Cortex of kidney (tissue), 1 donor: ENCODE data around the gene MEIS2.

Experiments used
- DNase-seq: peaks from one replicate; lab custom pipeline; 2025; lab: John Stamatoyannopoulos, UW

Gene MEIS2

DNA sequence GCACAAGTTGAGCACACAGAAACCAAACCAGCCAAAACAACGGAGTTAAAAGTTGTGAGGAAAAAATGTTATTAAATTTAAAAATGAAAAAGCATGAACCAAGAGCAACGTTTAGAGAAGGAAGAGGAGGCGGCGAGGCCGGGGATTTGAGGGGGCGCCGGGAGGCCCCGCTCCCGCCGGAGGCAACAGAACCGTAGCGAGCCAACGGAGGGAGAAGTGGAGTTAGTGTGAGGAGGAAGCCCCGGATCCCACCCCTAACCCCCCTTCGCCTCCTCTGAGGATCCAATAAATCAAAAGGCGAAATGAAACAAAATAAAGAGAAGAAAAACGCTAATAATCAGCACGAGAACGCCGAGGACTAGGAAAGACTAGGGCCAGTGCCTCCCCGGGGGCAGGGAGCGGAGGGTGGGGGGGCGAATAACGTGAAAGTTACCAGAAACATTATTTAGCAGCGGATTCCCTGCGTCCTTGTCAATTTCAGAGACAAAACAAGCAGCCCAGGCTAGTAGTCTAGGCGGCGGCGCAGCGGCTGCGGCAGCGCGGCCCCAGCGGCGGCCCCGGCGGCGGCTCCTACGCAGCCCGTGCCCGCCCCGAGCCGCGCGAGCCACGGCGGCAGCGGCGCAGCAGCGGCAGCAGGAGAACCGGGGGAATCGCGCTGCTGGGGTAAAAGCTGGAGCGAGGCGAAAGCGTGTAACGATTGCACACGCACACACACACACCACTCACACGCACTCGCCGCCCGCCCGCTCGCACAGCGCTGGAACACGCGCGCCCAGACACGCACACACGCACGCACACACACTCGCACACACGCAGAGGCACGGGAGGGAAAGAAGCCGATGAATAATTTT lies 1.7 kb downstream of the MEIS2 start:
- no peak for DNase-seq

DNA sequence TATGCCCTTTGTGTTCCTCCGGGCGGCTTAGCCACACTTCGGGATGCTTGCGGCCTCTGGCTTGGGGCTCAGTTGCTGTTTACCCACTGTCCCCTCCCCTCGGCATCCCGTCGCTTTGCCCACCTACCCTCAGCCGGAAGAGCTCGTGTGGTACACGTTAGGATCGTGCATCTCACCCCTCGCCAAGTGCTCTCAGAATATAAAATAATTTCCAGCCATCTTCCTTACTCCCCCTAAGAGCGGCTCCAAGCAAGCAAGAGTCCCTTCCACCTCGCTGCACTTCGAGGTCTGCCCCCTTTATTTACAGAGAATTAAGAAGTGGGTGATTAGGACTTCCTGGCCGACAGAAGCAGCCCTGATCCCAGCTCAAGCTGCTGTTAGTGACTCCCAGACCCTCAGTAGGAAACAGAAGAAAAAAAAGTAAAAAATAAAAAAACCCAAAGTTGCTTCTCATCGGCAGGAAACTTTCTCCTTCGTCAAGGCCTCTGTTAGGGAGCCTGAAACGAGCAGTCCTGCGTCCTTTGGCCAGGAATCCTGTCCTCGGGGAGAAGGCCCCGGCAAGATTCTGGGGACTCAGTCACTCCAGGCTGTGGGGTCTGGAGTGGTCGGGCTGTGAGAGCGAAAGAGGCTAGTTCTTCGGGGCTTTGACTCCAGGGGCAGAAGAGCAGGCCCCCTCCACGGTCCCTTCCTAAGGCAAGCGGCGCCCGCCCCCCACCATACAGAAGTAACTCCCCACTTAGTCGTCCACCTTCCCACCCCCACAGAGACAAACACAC lies 3.0 kb downstream of the MEIS2 start:
- no peak for DNase-seq

DNA sequence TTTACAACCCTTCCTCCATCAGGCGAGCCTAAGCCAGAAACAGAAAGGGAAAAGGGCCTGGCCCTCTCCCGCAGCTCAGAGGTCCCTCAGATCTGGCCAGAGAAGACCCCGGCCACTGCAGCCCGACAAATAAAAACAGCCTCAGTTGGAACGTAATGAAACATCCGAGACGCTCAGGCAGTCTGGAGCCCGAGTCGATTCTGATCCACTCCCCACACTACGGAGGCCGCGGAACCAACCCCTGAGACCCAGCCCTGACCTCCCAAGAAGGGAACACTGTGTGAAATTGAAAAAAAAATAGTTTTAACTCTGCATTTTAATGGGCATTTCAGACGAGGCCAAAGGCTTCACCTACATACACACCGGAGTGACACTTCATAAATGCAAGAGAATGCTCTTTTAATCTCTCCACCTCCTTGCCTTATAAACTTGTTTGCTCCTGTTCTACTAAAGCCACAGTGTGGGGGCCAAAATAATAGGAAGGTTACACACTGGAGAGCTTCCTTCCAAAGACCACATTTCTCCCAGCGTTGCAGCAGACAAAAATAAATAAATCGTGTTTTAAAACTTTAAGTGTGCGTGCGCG lies 3.7 kb downstream of the MEIS2 start:
- DNase-seq: no peak

DNA sequence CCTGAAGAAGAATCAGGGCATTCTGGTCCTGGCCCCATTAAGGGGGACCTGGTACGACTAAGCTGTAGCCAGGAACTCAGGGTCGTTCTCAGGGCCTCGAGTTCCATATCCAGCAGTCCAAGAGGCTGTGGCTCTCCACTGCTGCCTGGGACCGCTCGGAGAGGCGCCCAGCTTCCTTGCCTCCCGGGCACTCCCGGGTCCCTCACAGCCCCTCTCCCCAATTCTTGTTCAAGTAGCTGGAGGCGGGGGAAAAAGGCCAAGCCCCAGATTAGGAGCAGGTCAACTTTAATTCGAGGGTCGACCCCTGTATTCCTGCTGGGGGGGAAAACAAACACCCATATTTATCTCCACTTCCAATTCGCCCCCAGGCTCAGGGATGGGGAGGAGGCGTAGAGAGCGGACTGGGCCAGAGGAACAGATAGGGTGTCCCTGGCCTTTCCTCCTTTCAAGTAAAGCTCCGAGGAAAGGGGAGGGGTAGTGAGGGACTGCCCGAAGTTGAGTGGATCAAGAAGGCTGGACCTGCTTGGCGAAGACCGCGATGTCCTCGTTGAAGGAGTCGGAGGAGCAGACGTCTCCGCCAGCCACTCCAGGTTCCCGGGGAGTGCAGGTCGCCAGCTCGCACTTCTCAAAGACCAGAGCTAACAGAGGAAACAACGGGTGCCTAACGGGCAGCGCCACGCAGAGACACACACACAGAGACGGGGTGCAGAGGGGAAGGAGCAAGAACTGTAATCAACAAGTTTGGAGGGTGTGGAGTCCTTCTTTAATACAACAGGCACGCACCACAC lies 4.4 kb downstream of the MEIS2 start:
- DNase-seq: no peak

DNA sequence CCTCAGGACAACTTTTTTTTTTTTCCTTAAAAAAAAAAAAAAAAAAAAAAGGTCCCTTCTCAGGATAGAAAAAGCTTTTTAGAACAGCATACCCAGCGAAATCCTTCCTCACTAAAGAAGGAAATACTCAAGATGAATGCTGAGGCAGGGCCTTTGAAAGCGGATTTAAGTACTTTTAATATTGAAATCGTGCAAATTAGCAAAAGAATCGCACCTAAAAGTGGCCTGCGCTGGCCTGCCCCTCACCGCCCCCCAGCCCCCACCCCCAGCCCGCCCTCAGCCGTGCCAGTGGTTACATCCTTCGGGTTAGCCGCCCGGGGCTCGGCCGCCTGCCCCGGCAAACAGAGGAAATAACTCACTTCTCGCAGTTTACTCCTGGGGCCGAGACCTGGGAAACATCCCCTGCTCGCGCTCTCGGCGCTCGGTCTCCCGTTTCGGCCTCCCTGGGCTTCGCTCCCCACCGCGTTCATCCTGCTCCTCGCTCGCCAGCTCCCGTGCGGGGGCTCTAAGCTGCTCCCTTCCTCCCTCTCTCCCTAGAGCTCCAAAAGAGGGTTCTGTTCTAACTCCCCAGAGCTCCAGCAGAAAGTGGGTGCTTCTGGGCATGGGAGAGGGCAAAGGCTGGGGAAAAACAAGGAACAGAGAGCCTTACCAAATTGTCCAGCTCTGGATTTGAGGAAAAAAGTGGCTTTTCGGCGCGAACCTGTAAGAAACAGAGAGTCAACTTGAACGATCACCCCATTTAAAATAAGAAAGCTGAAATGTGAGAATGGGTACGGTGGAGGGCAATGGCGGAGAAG lies 5.2 kb downstream of the MEIS2 start:
- DNase-seq: no peak

DNA sequence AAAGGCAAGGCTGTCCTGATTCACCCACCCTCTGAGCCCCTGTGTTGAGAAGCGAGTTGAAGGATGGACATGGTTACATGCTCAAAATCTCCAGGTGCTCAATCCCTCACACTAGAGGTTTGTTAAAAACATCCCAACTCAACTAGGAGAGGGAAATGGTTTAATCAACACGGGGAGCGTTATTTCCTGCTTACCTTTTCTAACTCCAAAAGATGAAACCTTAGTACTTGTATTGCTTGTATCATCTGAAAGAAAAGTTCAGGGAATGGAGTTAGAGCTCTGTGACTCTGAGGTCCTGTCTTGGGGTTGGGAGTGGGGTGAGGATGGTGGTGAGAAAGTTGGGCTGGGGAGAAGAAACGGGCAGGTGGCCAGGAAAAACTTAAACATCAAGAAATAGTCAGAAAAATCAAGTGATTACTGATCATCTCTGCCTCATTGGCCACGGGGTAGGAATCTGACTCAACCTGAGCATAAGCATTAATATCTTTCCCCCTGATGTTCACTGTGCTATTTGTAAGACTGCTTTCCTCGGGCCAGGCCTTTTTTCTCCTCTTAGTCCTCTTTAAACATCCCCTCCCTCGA lies 5.9 kb downstream of the MEIS2 start:
- no peak for DNase-seq

DNA sequence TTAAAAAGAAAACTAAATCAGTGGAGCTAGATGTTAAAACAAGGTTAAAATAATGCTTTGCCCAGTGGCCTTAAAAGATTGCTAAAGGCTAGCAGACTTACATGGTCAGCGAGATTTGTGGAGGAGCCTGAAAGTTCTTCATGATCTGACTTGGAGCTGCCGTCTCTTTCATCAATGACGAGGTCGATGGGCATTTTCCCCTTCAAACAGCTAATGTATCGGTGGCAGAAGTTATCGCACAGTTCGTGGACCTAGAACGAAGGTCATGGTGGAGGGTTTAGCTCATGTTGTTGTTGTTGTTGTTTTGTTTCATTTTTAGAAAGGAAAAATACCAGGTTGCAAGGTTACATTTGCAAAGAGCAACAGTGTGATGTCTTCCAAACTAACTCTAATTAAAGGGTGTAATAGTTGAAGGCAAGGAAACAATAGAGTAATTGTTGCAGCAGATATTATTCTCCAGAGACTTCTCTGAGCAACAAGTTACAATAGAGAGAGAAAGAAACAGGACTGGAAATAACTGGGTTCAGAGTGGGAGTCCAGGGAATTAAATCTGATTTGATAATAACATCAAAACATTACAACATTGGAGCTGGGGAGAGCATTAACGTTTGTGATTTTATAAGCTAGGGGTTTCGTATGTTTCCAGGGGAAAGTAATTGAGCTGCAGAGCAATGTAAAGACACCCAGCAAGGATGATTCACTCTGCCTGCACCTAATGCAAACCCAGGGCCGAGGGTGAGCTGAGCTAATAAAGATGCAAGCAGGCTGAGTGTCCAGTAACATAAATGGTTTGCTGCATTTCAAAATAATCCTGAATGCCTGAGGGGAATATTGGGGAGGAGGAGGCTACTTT lies 6.6 kb downstream of the MEIS2 start:
- DNase-seq: no peak

DNA sequence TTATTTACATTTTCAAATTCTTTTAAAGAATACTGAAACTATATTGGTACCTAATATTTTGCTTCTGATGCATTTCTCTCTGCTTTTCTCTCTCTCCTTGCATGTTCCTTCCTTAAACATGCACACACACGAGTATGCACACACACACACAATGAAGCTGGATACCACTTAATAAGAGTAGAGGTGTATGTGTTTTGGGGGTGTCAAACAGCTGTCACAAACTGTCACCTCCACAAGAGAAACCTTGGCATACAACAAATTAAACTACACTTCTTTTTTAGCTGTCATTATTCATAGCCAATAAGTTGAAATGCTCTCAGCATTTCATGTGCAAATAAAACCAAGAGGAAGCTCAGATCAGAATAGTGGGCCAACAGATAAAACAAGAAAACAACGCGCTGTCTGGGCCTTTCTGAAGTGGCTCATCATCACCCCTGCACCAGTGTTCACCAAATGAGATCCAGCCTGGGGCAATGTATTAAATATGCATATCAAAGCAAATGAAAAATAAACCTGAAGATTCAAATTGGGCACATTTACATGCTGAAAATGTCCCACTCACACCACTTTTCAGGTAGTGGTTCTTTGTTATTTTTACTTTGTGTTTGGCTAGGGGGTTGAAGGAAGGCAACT lies 9.7 kb downstream of the MEIS2 start:
- DNase-seq: no peak

DNA sequence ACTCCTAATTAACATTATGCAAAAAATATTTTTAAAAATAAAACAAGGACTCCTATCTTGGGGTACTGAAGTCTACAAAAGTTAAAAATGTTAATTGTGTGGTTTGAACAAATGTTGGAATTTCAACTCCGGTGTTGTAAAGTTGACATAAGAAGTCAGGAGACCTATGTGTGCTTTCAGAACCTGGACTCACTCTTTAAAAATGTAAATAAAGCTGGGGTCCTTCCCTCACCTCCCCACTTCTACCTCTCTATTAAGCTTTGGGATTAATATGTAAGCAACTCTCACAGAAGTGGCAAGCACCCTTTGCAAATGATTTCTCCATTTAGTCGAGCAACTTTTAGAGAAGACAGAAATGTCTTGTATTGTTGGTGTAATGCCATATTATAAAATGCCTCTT lies 11.9 kb downstream of the MEIS2 start:
- DNase-seq: no peak

DNA sequence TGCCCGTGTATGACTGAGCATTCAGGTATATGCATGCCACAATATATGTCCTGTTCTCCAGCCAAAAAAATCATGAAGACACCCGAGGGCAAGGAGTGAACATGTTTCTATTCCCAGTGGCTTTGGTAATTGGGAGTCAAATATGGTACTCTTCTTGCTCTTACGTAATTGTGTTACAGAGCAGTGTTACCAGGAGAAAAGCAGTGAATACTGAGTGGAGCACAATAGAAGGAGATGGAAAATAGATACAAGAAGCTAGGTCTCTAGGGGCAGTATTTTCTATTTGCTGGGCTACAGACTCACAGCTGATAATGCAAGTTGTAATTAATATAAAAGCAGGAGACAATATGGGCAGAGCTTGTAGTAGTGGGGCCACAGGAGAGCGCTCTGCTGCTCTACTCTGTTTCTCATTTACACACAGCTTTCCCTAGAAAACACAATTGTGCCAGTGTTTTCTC lies 13.2 kb downstream of the MEIS2 start:
- no peak for DNase-seq

DNA sequence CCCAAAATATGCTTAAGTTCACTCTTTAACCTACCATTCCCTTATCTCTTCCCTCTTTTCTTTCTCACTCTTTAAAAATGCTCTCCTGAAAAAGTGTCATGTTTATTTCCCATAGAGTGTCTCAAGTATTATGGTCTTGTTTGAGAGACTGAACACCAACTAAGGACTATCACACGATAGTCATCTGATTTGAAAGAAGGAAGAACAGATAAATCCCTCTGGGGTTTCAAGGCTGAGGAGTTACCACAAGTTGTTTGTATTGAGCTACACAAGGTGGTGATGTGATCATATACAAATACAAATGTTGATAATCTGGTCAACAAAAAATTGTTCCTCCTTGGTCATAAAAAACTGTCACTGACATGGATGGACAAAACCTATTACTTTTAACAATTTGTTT lies 13.8 kb downstream of the MEIS2 start:
- DNase-seq: no peak

DNA sequence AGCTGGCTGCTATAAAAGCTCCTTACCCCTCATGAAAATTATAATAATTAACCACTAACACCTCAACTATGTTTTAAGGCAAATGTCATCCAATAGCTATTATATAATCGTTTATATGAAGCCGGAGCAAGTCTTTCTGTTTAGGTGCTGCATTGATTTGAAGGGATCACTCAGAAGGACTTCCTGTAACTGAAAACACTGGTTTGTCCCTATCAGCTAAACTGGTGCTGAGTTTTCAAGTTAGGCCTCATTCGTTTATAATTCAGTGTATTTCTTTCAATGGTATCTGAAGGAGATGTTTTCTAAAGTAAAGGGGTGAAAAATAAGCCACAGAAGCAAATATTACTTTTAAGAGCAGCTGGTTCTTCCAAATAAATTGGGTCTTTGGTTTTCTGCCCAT lies 14.2 kb downstream of the MEIS2 start:
- no peak for DNase-seq

DNA sequence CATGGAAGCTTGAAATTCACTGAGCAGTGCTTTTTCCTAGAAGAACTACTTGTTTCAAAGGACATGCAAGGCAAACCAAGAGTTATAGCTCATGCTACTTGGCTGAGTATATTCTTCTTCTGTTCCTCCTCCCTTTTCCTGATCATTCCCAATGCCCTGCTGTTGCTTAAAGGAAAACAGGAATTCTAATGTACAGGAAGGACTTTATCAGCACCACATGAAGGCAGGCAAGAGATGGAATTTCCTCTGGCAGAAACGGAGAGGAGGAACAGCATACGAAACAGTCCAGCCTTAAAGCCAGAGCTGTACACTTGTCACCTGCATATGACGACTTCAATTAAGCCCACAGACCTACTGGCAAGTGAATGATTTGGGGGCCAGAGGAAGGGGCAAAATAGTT lies 15.7 kb downstream of the MEIS2 start:
- no peak for DNase-seq

DNA sequence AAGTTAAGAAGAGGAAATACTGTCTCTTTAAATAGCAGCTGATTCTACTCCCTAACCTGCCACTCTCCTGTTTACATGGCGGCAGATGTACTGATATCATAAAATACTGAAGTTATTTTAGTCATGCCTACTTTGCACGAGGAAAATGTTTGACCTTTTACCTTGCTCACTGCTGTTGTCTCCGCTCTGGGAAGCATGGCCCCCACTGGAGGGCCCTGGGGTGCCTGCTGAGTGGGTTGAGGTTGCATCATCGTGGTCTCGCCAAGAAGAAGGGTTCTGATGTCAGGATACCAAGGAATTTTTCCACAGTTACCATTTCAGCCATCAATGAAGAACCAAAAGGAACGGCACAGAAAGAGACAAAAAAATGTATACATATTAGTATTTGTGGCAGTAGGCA lies 16.7 kb downstream of the MEIS2 start:
- DNase-seq: no peak

DNA sequence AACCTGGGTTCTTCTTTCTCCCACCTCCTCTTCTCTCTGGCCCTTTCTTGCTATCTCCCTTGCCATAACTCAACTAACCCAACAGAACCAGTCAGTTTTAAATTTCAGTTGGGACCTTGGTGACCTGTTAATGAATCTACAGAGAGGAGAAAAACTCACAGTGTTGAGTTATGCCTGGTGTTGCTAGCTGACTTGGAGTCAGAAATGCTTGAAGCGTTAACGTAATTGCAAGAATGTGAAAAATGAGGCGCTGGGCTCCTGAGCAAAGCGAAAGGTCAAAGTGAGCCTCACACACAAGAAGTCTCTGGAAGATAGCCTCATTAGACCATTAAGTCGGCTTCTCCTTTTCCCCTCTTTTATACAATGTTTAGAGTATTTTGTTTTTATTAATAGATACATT lies 18.4 kb downstream of the MEIS2 start:
- DNase-seq: no peak

DNA sequence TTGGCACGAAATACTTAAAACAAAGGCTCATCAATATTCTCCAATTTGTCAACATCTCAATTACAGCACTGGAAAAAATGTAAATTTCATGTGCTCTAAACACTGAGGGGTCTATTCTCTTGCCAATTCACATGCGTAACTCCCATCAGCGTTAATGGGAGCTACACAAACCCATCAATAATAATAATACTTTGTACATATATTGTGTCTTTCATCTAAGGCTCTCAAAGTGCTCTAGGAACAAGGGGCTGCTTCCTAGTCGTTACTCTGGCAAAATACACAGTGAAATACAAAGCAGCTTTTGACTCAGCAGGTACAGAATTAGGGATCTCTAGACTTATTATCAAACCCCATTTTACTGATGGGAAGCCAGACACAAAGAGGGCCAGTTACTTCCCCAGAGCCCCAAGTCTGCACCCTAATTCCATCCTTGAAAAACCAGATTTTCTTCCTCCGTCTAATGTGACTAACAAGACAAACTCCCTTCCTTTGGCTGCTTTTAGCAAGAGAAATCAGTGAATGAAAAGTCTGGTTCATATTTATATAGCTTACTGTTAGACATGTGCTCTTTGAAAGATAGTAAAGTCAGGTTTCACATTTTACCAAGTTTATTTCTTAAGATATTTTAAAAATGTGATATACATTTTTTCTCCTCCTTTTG lies 20.0 kb downstream of the MEIS2 start:
- DNase-seq: no peak

DNA sequence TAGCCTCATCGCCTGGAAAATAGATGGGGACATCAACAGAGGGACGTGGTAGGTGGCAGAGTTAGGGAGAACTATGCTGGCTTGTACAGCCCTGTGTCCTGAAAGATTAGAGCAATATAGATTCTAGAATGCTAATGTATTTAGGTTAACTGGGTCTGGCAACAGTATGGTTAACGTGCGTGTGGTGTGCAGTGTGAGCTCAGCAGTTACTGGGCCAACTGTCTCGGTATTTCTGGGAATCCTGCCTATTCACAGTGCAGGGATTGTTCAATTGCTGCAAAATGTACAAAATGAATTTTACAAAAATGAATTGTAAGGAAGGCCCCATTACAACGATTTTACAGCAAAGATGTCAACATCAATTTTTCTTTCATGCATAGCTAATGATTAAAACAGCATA lies 20.6 kb downstream of the MEIS2 start:
- no peak for DNase-seq

DNA sequence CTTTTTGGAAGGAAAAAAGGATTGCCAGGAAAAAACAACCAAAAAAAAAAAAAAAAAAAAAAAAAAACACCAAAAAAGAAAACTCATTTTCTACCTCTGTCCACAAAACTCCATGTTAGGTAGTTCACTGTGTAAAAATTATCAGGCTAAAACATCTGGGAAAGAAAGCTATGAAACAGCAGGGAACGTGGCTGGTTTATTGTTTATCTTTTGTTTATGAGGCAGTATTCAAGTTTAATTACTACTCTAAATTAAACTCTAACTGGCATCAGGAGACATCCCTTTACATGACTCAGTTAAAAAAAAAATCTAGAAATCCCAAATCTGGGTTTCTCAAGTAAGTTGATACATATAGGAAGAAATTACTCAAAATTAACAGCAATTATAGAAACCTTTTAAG lies 21.8 kb downstream of the MEIS2 start:
- no peak for DNase-seq
